GM12801 (cell line): Measurements from ENCODE around the gene CAPN5.

Experiments used
- CTCF ChIP-seq: IDR thresholded peaks from one replicate; pipeline ENCODE4 v1.5.1; 2011; ENCODE audit warnings: control low read depth; ENCODE audit not compliant: insufficient read length; ENCODE audit errors: extremely low read depth

Gene CAPN5

GRCh38 chr11:77144196-77144856 is 77.6 kb downstream of the CAPN5 start:
- no peak for TF ChIP-seq CTCF

GRCh38 chr11:77144857-77145428 is 78.2 kb downstream of the CAPN5 start:
- TF ChIP-seq CTCF: no peak

GRCh38 chr11:77146261-77147035 is 79.7 kb downstream of the CAPN5 start:
- no peak for TF ChIP-seq CTCF

- no peak for TF ChIP-seq CTCF
Observed at GRCh38 chr11:77147036-77147315, 80.2 kb downstream of the CAPN5 start.

GRCh38 chr11:77147668-77148321 is 81.0 kb downstream of the CAPN5 start:
- TF ChIP-seq CTCF: no peak

- TF ChIP-seq CTCF: no peak
Observed at GRCh38 chr11:77148963-77149715, 82.4 kb downstream of the CAPN5 start.
